GM23338 (cell line): ENCODE results near the gene SPATA31D4. TPM values are rescaled to one million over a fixed set of nuclear protein-coding genes. Genes with fewer than 3 reads are reported as not detected.

Source experiments
- ATAC-seq: fragments of 200-7000 bp; cut with Tn5 transposase; 3 replicates; pipeline ENCODE4 v1.9.1; 2020
- DNase-seq: peaks from one replicate; pipeline ENCODE4 v3.0.0-alpha.2; 2015; ENCODE audit warnings: low spot score
- H2AFZ ChIP-seq: fragments of 200-600 bp; sonication (generic); 2 replicates; pipeline ENCODE4 v1.8.0; 2016; ENCODE audit warnings: antibody characterized with exemption, mild to moderate bottlenecking, moderate library complexity
- H3F3A ChIP-seq: fragments of 200-600 bp; sonication (generic); replicated peaks from 2 replicates; pipeline ENCODE4 v1.8.0; 2017; ENCODE audit warnings: antibody characterized with exemption, mixed run types, low read depth
- H3K27ac ChIP-seq: fragments of 200-600 bp; sonication (generic); 2 replicates; pipeline ENCODE4 v1.6.1; 2016; ENCODE audit warnings: low read depth
- H3K27me3 ChIP-seq: fragments of 200-600 bp; sonication (generic); 2 replicates; pipeline ENCODE4 v1.8.0; 2016; ENCODE audit warnings: mild to moderate bottlenecking, mixed run types, moderate library complexity; ENCODE audit not compliant: insufficient read depth
- H3K36me3 ChIP-seq: fragments of 200-600 bp; sonication (generic); 2 replicates; pipeline ENCODE4 v1.8.0; 2016; ENCODE audit warnings: mild to moderate bottlenecking; ENCODE audit not compliant: insufficient read depth
- H3K4me1 ChIP-seq: fragments of 200-600 bp; sonication (generic); 2 replicates; pipeline ENCODE4 v1.8.0; 2016; ENCODE audit warnings: mild to moderate bottlenecking, moderate library complexity; ENCODE audit not compliant: insufficient read depth
- H3K4me2 ChIP-seq: fragments of 200-600 bp; sonication (generic); 2 replicates; pipeline ENCODE4 v1.7.1; 2017; ENCODE audit warnings: mixed run types
- H3K4me3 ChIP-seq: fragments of 200-600 bp; sonication (generic); 2 replicates; pipeline ENCODE4 v1.6.1; 2016; ENCODE audit warnings: mixed run types
- H3K79me2 ChIP-seq: fragments of 200-600 bp; sonication (generic); replicated peaks from 2 replicates; pipeline ENCODE4 v1.8.0; 2017; ENCODE audit warnings: mild to moderate bottlenecking; ENCODE audit not compliant: insufficient read depth
- H3K9me2 ChIP-seq: fragments of 200-600 bp; sonication (generic); 2 replicates; pipeline ENCODE4 v1.8.0; 2017; ENCODE audit not compliant: insufficient read depth
- H4K20me1 ChIP-seq: fragments of 200-600 bp; sonication (generic); replicated peaks from 2 replicates; pipeline ENCODE4 v1.8.0; 2017; ENCODE audit warnings: mild to moderate bottlenecking; ENCODE audit not compliant: insufficient read depth
- H3K27ac Mint-ChIP-seq: 2 replicates; pipeline ENCODE4 v1.8.0; 2020; ENCODE audit warnings: inconsistent platforms, mild to moderate bottlenecking, moderate library complexity, mixed read lengths
- H3K27me3 Mint-ChIP-seq: 3 replicates; pipeline ENCODE4 v1.8.0; 2022; ENCODE audit warnings: low read depth, mild to moderate bottlenecking, moderate library complexity, mixed read lengths, inconsistent platforms; ENCODE audit not compliant: insufficient read depth, poor library complexity
- H3K36me3 Mint-ChIP-seq: 3 replicates; pipeline ENCODE4 v1.8.0; 2021; ENCODE audit warnings: low read depth, mild to moderate bottlenecking, inconsistent platforms, moderate library complexity, mixed read lengths
- H3K4me1 Mint-ChIP-seq: 3 replicates; pipeline ENCODE4 v1.8.0; 2020; ENCODE audit warnings: mild to moderate bottlenecking, inconsistent platforms, mixed read lengths
- H3K4me3 Mint-ChIP-seq: 3 replicates; pipeline ENCODE4 v1.8.0; 2021; ENCODE audit warnings: moderate library complexity, mild to moderate bottlenecking, inconsistent platforms, mixed read lengths
- H3K9me3 Mint-ChIP-seq: 3 replicates; pipeline ENCODE4 v1.8.0; 2020; ENCODE audit warnings: moderate library complexity, mild to moderate bottlenecking, inconsistent platforms, mixed read lengths
- CREB1 ChIP-seq: fragments of 250-450 bp; sonication (Bioruptor Pico); IDR thresholded peaks from 2 replicates; pipeline ENCODE4 v1.5.0; 2020; ENCODE audit warnings: low read depth, mild to moderate bottlenecking, moderate library complexity
- EZH2 ChIP-seq: fragments of 200-600 bp; sonication (generic); IDR thresholded peaks from one replicate; pipeline ENCODE4 v1.8.0; 2017; ENCODE audit warnings: antibody characterized with exemption, mild to moderate bottlenecking, low read depth; ENCODE audit not compliant: unreplicated experiment
- EZH2phosphoT487 ChIP-seq: fragments of 200-600 bp; sonication (generic); IDR thresholded peaks from one replicate; pipeline ENCODE4 v1.8.1; 2018; ENCODE audit warnings: antibody characterized with exemption; ENCODE audit not compliant: unreplicated experiment
- JUNB ChIP-seq: IDR thresholded peaks from one replicate; pipeline ENCODE4 v1.6.1; 2016; ENCODE audit warnings: antibody characterized with exemption; ENCODE audit not compliant: unreplicated experiment
- NANOG ChIP-seq: IDR thresholded peaks from 2 replicates; pipeline ENCODE4 v1.6.1; 2016; ENCODE audit warnings: antibody characterized with exemption, borderline replicate concordance
- POLR2AphosphoS5 ChIP-seq: IDR thresholded peaks from 2 replicates; pipeline ENCODE4 v1.6.1; 2016; ENCODE audit warnings: antibody characterized with exemption, low read depth
- STAT1 ChIP-seq: IDR thresholded peaks from one replicate; pipeline ENCODE4 v1.6.1; 2016; ENCODE audit warnings: antibody characterized with exemption; ENCODE audit not compliant: unreplicated experiment
- ZNF114 ChIP-seq: fragments of 250-450 bp; sonication (Bioruptor Pico); IDR thresholded peaks from 2 replicates; pipeline ENCODE4 v1.5.0; 2020; ENCODE audit warnings: mild to moderate bottlenecking, moderate library complexity
- ZNF331 ChIP-seq: fragments of 250-450 bp; sonication (Bioruptor Pico); IDR thresholded peaks from 2 replicates; pipeline ENCODE4 v1.5.0; 2020; ENCODE audit warnings: low read depth, mild to moderate bottlenecking, moderate library complexity
- polyA plus RNA-seq: library from polyadenylated mRNA; unstranded; fragments of >200 nt; fragmentation: Nextera tagmentation; extraction: Ambion mirVana; gene quantifications from 2 replicates; pipeline ENCODE4 v1.2.1, GENCODE V29; 2016
- total RNA-seq: library from RNA; depleted of rRNA; stranded (reverse); fragments of >200 nt; shearing (Covaris generic); gene quantifications from 2 replicates; pipeline ENCODE4 v1.2.3, GENCODE V29; 2014
- TF ChIP-seq, protein P1 (sequence below): fragments of 250-450 bp; sonication (Bioruptor Pico); IDR thresholded peaks from 2 replicates; pipeline ENCODE4 v1.5.0; 2020; ENCODE audit warnings: mild to moderate bottlenecking, moderate library complexity
- TF ChIP-seq, protein P2 (sequence below), 2 experiments: fragments of 200-600 bp in 1 of 2; sonication (generic) in 1 of 2; conservative IDR thresholded peaks; 2 replicates each; pipeline versions ENCODE4 v1.5.1 to v1.6.1; 2016 to 2017; ENCODE audit warnings: antibody characterized with exemption in 2 of 2, low read depth in 2 of 2, mild to moderate bottlenecking in 2 of 2, moderate library complexity in 1 of 2
- TF ChIP-seq, protein P3 (sequence below): IDR thresholded peaks from 2 replicates; pipeline ENCODE4 v1.6.1; 2016; ENCODE audit warnings: antibody characterized with exemption
- TF ChIP-seq, protein P4 (sequence below): IDR thresholded peaks from one replicate; pipeline ENCODE4 v1.6.1; 2018; ENCODE audit warnings: antibody characterized with exemption; ENCODE audit not compliant: unreplicated experiment

The SPATA31D4 gene
- total and polyA plus RNA-seq, 2 experiments from 2014 or later: not detected

DNA sequence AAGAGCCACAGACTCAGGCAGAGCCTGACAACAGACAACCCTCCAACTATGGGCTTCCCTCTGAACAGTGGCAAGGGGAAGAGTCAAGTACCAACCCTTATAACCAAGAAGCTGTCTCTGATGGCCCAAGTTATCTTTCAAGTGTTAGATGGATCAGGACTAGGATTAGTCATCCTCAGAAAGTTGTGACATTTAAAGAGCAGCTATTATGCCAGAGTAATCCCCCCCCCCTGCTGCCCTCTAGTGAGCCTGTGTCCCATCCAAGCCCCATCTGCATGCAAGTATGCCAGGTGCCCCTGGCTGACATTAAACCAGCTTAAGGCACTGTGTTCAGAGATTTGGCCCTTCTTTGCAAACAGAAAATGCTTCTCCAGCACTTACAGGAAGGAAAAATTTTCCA is 43.5 kb downstream of the SPATA31D4 start:
- no peak overlapping the region for H2AFZ ChIP-seq
- Mint-ChIP-seq H3K27ac (no peak overlapping the region), H3K4me1 (no peaks in the 10 kb centered on the region), H3K4me3 (no peak overlapping the region), H3K36me3 (no peaks in the 10 kb centered on the region), H3K9me3 (peaks cover 3% of the 10 kb centered on the region; the same call in 2 of the 3 replicates), H3K27me3 (no peaks in the 10 kb centered on the region)
- peaks cover 23% of the 10 kb centered on the region; the same call in 1 of the 2 replicates for H3K9me2 ChIP-seq
- H3K27ac ChIP-seq: no peak overlapping the region
- no peaks in the 10 kb centered on the region for H4K20me1 ChIP-seq
- ATAC-seq: no peak
- H3F3A ChIP-seq: no peaks in the 10 kb centered on the region
- no peak for DNase-seq
- H3K79me2 ChIP-seq: no peaks in the 10 kb centered on the region
- H3K36me3 ChIP-seq: no peaks in the 10 kb centered on the region
- no peaks in the 10 kb centered on the region for H3K27me3 ChIP-seq
- no peak for TF ChIP-seq EZH2phosphoT487
- no peak for TF ChIP-seq STAT1
- TF ChIP-seq POLR2AphosphoS5: no peak
- TF ChIP-seq, protein P1, sequence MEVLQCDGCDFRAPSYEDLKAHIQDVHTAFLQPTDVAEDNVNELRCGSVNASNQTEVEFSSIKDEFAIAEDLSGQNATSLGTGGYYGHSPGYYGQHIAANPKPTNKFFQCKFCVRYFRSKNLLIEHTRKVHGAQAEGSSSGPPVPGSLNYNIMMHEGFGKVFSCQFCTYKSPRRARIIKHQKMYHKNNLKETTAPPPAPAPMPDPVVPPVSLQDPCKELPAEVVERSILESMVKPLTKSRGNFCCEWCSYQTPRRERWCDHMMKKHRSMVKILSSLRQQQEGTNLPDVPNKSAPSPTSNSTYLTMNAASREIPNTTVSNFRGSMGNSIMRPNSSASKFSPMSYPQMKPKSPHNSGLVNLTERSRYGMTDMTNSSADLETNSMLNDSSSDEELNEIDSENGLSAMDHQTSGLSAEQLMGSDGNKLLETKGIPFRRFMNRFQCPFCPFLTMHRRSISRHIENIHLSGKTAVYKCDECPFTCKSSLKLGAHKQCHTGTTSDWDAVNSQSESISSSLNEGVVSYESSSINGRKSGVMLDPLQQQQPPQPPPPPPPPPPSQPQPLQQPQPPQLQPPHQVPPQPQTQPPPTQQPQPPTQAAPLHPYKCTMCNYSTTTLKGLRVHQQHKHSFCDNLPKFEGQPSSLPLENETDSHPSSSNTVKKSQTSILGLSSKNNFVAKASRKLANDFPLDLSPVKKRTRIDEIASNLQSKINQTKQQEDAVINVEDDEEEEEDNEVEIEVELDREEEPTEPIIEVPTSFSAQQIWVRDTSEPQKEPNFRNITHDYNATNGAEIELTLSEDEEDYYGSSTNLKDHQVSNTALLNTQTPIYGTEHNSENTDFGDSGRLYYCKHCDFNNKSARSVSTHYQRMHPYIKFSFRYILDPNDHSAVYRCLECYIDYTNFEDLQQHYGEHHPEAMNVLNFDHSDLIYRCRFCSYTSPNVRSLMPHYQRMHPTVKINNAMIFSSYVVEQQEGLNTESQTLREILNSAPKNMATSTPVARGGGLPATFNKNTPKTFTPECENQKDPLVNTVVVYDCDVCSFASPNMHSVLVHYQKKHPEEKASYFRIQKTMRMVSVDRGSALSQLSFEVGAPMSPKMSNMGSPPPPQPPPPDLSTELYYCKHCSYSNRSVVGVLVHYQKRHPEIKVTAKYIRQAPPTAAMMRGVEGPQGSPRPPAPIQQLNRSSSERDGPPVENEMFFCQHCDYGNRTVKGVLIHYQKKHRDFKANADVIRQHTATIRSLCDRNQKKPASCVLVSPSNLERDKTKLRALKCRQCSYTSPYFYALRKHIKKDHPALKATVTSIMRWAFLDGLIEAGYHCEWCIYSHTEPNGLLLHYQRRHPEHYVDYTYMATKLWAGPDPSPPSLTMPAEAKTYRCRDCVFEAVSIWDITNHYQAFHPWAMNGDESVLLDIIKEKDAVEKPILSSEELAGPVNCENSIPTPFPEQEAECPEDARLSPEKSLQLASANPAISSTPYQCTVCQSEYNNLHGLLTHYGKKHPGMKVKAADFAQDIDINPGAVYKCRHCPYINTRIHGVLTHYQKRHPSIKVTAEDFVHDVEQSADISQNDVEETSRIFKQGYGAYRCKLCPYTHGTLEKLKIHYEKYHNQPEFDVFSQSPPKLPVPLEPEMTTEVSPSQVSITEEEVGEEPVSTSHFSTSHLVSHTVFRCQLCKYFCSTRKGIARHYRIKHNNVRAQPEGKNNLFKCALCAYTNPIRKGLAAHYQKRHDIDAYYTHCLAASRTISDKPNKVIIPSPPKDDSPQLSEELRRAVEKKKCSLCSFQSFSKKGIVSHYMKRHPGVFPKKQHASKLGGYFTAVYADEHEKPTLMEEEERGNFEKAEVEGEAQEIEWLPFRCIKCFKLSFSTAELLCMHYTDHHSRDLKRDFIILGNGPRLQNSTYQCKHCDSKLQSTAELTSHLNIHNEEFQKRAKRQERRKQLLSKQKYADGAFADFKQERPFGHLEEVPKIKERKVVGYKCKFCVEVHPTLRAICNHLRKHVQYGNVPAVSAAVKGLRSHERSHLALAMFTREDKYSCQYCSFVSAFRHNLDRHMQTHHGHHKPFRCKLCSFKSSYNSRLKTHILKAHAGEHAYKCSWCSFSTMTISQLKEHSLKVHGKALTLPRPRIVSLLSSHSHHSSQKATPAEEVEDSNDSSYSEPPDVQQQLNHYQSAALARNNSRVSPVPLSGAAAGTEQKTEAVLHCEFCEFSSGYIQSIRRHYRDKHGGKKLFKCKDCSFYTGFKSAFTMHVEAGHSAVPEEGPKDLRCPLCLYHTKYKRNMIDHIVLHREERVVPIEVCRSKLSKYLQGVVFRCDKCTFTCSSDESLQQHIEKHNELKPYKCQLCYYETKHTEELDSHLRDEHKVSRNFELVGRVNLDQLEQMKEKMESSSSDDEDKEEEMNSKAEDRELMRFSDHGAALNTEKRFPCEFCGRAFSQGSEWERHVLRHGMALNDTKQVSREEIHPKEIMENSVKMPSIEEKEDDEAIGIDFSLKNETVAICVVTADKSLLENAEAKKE (CRISPR knock-in tag): no peak
- no peak for TF ChIP-seq JUNB
- no peak for TF ChIP-seq NANOG
- no peak for TF ChIP-seq ZNF331 (CRISPR knock-in tag)
- TF ChIP-seq, protein P2, sequence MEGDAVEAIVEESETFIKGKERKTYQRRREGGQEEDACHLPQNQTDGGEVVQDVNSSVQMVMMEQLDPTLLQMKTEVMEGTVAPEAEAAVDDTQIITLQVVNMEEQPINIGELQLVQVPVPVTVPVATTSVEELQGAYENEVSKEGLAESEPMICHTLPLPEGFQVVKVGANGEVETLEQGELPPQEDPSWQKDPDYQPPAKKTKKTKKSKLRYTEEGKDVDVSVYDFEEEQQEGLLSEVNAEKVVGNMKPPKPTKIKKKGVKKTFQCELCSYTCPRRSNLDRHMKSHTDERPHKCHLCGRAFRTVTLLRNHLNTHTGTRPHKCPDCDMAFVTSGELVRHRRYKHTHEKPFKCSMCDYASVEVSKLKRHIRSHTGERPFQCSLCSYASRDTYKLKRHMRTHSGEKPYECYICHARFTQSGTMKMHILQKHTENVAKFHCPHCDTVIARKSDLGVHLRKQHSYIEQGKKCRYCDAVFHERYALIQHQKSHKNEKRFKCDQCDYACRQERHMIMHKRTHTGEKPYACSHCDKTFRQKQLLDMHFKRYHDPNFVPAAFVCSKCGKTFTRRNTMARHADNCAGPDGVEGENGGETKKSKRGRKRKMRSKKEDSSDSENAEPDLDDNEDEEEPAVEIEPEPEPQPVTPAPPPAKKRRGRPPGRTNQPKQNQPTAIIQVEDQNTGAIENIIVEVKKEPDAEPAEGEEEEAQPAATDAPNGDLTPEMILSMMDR (conservative IDR thresholded peaks at IDR 0.05; ENCODE audit: low read depth in 2 of 2): no peak
- no peak for TF ChIP-seq ZNF114 (CRISPR knock-in tag)
- TF ChIP-seq CREB1 (CRISPR knock-in tag): no peak
- TF ChIP-seq, protein P3, sequence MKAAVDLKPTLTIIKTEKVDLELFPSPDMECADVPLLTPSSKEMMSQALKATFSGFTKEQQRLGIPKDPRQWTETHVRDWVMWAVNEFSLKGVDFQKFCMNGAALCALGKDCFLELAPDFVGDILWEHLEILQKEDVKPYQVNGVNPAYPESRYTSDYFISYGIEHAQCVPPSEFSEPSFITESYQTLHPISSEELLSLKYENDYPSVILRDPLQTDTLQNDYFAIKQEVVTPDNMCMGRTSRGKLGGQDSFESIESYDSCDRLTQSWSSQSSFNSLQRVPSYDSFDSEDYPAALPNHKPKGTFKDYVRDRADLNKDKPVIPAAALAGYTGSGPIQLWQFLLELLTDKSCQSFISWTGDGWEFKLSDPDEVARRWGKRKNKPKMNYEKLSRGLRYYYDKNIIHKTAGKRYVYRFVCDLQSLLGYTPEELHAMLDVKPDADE: no peak
- no peak for TF ChIP-seq EZH2
- TF ChIP-seq, protein P4, sequence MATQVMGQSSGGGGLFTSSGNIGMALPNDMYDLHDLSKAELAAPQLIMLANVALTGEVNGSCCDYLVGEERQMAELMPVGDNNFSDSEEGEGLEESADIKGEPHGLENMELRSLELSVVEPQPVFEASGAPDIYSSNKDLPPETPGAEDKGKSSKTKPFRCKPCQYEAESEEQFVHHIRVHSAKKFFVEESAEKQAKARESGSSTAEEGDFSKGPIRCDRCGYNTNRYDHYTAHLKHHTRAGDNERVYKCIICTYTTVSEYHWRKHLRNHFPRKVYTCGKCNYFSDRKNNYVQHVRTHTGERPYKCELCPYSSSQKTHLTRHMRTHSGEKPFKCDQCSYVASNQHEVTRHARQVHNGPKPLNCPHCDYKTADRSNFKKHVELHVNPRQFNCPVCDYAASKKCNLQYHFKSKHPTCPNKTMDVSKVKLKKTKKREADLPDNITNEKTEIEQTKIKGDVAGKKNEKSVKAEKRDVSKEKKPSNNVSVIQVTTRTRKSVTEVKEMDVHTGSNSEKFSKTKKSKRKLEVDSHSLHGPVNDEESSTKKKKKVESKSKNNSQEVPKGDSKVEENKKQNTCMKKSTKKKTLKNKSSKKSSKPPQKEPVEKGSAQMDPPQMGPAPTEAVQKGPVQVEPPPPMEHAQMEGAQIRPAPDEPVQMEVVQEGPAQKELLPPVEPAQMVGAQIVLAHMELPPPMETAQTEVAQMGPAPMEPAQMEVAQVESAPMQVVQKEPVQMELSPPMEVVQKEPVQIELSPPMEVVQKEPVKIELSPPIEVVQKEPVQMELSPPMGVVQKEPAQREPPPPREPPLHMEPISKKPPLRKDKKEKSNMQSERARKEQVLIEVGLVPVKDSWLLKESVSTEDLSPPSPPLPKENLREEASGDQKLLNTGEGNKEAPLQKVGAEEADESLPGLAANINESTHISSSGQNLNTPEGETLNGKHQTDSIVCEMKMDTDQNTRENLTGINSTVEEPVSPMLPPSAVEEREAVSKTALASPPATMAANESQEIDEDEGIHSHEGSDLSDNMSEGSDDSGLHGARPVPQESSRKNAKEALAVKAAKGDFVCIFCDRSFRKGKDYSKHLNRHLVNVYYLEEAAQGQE: no peak
- no peak overlapping the region for H3K4me3 ChIP-seq
- H3K4me1 ChIP-seq: no peaks in the 10 kb centered on the region
- H3K4me2 ChIP-seq: no peak overlapping the region
